22Rv1 (cell line): Measurements from ENCODE around the gene LIN52.

Experiments
- ZFX ChIP-seq: fragments of 450-650 bp; IDR thresholded peaks from 2 replicates; pipeline ENCODE4 v1.6.1; 2017; ENCODE audit warnings: antibody characterized with exemption, borderline replicate concordance
- TF ChIP-seq, protein P1 (sequence below): fragments of 450-650 bp; IDR thresholded peaks from 2 replicates; pipeline ENCODE4 v1.5.1; 2017; ENCODE audit warnings: mild to moderate bottlenecking

GRCh38 chr14:74245292-74245691, 160.5 kb downstream of the LIN52 start:
- TF ChIP-seq, protein P1, sequence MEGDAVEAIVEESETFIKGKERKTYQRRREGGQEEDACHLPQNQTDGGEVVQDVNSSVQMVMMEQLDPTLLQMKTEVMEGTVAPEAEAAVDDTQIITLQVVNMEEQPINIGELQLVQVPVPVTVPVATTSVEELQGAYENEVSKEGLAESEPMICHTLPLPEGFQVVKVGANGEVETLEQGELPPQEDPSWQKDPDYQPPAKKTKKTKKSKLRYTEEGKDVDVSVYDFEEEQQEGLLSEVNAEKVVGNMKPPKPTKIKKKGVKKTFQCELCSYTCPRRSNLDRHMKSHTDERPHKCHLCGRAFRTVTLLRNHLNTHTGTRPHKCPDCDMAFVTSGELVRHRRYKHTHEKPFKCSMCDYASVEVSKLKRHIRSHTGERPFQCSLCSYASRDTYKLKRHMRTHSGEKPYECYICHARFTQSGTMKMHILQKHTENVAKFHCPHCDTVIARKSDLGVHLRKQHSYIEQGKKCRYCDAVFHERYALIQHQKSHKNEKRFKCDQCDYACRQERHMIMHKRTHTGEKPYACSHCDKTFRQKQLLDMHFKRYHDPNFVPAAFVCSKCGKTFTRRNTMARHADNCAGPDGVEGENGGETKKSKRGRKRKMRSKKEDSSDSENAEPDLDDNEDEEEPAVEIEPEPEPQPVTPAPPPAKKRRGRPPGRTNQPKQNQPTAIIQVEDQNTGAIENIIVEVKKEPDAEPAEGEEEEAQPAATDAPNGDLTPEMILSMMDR = no peak
- no peak for TF ChIP-seq ZFX
